Measurements from ENCODE around the gene PDIA6. TPM values are rescaled to one million over a fixed set of nuclear protein-coding genes. Genes with fewer than 3 reads are reported as not detected.

PDIA6 gene
- total RNA-seq, 1 donor from 2014 or later, result 119 TPM

DNA sequence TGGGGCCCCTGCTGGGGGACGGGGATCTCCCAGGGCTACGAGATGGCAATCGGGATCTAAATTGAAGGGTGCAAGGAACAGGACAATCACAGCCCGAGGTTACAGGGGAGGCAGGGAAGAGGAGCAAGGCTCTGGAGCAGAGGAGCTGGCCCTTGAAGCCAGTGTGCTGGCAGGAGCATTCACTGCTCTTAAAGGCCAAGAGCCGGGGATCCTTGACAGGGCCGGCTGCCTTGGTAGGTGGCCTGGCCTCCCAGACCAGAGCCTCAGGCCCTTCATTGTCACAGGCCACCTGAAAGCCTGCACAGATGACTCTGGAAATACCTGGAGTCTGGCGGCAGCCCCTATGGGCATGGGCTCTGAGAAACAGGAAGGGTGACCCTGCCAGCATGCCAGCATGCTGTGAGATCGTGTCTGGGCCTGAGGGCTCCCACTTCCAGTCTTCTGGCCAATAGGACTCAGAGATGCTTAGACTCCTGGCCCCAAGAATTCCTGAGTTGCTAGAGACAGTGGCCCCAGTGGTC is 38.7 kb downstream of the PDIA6 start:
- DNase-seq (no peak), ATAC-seq (peak; percentile 20)
- intact Hi-C loops (cut with micrococcal nuclease), result no loop called here

DNA sequence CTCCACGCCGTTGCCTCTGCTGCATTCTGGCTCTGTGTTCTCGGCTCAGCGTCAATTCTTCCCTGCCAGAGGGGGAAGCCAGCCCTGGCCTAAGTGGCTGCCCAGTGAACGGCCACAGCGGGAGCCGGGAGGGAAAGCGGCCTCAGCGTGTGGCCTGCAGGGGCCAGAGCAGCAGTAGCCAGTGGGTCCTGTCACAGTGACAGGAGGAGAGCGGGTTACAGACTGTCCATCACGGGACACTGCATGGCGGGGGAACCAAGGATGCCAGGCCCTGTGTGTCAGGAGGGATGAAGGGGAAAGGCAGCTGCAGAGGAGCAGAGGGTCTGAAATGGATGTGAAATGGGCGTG is 39.7 kb downstream of the PDIA6 start:
- no peak for DNase-seq
- intact Hi-C loops (cut with micrococcal nuclease), result no loop called here
- ATAC-seq, result no peak

DNA sequence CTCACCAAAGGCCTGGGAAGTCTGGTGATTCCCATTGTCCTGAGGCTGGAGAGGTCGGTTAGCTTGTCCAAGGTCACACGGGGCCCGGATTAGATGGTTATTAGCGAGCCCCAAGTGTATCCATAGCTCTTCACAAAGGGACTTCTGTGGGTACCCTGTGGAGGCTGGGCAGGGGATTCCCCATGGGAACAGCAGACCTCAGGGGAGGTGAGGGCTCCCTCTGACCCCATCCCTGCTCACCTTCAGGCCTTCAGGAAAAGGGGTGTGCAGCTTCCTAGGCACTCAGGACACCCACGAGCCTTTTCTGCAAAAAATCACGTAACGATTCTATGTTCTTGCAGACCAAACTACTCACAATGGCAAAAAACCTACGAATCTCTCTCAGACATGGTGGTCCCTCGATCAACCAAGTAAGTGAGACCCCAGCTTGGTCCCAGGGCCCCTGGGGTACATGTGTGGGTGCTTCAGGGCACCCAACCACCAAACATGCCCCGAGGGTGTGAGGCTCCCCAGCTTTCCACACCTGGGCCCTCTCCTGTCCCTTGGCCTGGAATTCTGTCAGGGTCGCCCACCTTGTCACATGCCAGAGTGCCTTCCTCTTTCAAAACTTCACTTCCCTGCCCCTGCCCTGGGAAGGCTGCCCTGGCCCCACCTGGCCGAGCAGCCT is 40.3 kb downstream of the PDIA6 start:
- ATAC-seq (no peak), DNase-seq (no peak)
- intact Hi-C loops (cut with micrococcal nuclease), result no loop called here

DNA sequence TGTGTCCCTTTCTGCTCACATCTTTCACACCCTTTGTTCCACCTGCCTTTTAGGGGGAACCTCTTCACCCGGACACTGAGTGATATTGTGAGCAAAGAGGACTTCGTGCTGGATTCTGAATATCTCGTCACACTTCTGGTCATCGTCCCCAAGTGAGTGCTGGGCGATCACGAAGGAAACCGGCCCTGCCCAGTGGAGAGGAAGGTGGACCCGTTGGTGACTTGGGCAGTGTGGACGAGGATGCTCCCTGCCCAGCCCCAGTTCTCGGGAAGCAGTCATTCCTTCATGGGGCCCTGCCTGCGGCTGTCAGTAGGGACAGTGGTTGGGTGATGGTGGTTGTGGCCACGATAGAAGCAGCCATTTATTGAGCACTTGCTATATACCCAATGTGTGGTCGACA is 40.8 kb downstream of the PDIA6 start:
- intact Hi-C loops (cut with micrococcal nuclease), result no loop called here
- no peak for ATAC-seq
- DNase-seq, result no peak

DNA sequence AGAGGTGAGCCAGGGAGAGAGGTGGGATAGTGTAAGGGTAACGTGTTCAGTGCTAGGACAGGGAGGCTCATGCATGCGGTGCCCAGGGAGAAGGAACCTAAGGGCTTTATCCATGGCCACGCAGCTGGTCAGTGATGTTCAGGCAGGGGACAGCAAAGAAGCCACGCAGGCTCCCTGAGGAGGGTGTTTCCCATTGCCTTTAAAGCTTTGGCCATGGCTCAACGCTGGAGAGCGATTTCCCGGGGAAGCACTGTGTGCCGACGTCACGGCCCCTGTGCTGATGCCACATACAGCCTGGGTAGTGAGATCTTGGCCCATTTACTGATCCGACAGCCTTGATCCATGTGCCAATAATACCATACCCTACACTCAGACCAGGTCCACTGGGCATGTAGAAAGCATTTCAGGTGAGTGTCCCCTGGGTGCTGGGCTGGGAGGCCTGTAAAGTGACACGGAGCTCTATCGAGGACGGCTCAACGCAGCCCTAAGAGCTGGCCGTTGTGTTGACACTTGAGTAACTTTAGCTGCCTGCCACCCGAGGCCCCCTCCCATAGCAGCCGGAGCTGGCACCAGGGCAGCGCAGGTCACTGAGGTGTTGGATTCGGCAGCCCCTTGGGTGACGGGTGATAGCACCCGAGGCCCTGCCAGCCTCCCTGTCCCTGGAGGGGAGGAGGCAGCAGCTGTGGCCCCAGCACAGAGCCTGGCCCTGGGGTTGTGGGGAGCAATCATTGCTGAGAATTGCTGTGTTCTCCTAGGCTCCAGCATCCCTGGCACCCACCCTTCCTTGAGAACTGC is 41.4 kb downstream of the PDIA6 start:
- ATAC-seq (no peak), DNase-seq (no peak)
- intact Hi-C loops (cut with micrococcal nuclease), result no loop called here

DNA sequence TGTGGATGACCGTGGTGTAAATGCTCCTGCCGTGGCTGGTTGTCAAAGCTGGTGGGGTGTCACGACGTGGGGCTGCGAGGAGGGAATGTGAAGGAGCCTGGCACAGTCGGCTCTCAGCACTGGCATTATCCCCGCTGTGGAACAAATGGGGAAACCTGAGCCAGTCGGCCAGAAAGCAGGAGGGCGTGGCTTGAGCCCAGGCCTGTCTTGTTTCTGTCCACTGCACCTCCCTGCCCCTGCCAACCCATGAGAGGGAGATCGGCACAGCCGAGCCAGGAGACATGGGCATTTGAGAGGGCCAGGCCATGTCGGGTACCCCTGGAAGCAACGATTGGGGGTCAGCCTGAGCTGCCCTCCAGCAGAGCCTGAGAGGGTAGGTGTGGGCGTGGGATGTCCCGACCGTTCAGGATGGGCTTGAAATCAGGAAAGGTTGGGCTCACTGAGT is 44.5 kb downstream of the PDIA6 start:
- ATAC-seq, result peak; percentile 87
- DNase-seq, result peak; percentile 75
- intact Hi-C loops (cut with micrococcal nuclease), result no loop called here

DNA sequence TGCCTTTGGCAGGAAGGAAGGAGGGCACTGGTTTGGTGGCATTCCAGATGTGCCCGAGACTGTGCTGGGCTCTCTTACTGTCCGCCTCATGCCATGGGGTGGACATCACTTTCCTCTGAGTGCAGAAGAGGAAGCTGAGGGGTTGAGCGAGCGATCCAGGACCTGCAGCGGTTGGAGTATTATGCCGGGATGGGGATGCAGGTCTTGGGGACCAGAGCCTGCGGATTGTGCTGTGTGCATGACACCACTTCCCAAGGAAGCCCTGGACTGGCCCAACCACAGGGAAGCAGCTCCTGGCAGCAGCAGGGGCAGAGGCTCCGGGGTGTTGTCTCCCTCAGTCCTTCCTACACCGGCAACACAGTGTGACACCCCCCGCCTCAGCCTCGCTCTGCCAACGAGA is 46.7 kb downstream of the PDIA6 start:
- intact Hi-C loops (cut with micrococcal nuclease), result no loop called here
- DNase-seq (no peak), ATAC-seq (no peak)

DNA sequence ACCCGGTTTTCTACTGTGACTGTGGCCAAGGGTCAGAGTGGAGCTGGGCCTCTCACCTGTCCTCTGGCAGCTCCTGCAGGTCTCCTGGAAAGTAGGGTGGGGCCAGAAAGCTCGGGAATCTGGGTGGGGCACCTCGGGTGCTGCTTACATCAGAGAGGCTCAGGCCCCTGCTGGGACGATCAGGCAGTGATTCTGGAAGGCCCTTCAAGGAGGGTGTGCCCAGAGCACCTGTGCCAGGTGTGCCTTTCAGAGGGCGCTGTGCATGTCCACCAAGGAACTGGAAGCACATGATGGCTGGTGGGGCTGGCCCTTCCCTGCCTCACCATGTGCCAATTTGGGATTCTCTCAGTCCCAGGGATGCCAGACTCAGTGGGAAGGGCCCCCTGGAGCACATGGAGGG is 47.1 kb downstream of the PDIA6 start:
- DNase-seq, result no peak
- ATAC-seq, result no peak
- intact Hi-C loops (cut with micrococcal nuclease), result no loop called here

DNA sequence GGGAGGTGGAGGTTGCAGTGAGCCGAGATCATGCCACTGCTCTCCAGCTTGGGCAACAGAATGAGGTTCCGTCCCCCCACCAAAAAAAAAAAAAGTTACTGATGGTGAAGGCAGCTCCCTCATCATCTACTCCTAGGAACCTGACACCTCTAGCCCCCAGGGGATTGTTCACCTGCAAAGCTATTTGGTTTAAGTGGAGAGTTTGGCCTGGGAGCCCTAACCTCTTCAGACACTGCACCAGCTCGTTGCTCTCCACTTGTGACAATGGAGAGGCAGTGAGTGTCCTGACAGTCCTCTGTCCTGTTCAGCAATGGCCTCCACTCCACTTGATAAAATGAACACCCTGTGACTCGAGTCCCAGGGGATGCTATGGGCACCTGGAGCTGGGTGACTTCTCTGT is 47.7 kb downstream of the PDIA6 start:
- DNase-seq, result no peak
- intact Hi-C loops (cut with micrococcal nuclease), result no loop called here
- no peak for ATAC-seq

DNA sequence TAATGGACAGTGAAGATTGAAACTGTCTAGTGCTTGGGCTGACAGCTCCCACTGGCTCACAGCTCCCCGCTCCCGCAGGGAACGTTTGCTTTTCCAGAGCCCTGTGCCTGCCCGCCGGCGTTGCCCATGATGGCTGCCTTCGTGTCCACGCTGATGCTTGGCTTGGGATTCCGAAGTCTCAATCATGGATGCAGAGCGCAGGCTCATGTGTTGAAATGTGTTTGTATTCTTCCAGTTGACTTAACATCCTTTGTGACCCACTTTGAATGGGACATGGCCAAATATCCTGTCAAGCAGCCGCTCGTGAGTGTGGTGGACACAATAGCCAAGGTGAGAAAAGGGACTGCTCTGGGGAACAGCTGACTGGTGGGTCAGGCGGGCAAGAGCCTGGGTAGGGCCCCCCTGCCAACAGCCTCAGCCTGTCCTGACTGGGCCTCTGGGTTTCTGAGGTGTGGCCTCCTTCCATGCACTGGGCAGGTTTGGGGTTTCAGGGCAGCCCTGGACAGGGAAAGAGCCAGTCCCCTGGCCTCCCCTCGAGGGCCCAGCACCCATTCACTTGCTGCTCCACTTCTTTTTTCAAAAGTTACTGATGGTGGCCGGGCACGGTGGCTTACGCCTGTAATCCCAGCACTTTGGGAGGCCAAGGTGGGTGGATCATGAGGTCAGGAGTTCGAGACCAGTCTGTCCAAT is 48.3 kb downstream of the PDIA6 start:
- DNase-seq, result no peak
- no peak for ATAC-seq
- intact Hi-C loops (cut with micrococcal nuclease), result no loop called here

DNA sequence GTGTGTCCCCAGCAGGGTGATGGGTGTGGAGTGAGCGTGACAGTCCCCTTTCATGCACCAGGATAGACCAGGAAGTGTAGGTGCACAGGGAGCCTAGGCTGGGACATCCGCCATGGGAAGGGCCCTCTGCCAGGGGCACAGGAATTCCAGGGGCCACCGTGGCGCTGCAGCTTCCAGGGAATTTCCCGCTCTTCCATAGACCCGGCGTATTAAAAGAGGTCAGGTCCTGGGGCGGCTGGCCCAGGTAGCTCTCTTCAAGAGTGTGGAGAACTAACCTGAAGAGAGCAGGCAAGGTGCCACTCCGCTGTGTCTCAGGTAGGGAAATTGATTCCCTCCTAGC is 49.2 kb downstream of the PDIA6 start:
- intact Hi-C loops (cut with micrococcal nuclease), result no loop called here
- DNase-seq (no peak), ATAC-seq (no peak)

DNA sequence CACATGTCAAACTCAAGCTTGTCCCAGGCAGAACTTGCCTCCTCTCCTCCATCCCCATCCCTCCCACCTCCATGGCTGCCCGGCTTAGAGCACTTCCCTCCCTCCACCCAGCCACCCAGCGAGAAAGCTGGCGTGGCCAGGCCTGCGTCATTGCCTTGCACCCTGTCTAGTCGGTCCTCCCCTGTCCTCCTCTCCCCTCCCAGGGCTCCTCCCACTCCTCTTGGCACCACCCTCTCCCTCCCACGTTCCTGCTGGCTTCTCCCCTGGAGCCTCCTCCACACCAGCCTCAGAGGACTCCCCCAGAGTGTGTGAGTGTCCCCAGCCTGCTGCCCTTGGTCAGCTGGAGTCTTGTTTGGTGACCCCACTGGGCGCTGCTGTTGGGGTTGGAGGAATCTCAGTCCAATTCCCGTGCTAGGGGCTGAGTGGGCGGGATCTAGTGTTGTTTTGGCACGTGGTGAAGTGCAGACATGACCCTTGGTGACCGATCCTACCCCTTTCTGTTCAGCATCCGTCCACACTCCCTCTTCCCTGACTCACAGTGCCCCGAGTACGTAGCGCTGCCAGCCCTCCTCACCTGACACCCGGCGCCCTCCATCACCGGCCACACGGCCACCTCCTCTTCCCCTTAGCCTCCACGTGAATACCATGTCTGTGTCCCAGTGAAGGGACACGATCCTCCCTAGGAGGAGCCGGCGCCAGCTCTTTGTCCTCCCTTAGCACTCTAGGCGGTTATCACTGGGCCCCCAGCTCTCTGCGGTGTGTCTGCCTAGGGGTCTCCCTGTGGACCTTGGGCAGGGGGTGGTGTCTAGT is 49.7 kb downstream of the PDIA6 start:
- intact Hi-C loops (cut with micrococcal nuclease), result no loop called here
- DNase-seq (peak; percentile 56), ATAC-seq (peak; percentile 83)

DNA sequence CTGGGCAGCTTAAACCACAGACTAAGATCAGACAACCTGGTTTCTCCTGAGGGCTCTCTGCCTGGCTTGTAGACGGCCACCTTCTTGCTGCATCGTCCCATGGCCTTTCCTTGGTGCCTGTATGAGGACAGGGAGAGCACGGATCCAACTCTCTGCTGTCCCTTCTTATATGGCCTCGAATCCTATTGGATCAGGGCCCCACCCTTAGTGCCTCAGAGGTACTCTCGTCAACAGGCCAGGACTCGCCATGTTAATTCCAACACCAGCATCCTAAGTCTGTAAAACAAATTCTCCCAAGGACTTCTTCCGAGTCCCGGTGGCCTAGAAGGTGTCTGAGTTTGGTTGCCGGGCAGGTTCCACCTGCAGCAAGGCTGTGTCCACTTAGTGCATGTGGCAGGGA is 51.0 kb downstream of the PDIA6 start:
- intact Hi-C loops (cut with micrococcal nuclease), result no loop called here
- no peak for ATAC-seq
- no peak for DNase-seq

DNA sequence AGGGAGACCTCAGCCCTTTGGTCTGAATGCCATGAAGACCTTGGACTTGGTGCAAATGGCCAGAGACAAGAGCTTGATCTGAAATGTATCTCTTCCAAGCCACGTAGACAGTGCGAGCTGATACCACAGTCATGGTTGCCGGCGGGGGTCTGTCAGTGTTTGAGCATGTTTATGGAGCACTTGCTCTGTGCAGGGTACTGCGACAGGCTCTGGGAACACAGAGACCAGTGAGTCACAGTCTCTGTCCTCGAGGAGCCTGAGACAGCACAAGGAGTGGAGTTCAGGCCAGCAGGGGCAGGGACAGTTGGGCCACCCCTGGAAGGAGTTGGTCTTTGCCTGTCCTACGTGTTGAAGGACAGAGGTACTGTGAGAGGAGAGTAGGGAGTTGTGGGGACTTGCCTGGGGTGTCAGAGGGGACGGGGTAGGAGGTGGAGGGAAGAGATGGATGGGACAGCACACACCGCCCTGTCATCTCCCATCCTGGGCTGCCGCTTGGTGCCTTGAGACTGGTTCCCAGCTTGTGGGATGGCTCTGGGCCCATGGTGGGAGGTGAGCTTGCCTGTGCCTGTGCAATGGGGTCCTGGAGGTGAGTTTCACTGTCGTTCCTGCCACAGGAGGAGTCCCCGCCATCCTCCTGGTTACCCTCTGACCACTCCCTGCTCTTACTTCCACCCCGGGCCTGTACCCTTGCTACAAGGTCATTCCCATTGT is 51.6 kb downstream of the PDIA6 start:
- ATAC-seq (no peak), DNase-seq (no peak)
- intact Hi-C loops (cut with micrococcal nuclease), result no loop called here

DNA sequence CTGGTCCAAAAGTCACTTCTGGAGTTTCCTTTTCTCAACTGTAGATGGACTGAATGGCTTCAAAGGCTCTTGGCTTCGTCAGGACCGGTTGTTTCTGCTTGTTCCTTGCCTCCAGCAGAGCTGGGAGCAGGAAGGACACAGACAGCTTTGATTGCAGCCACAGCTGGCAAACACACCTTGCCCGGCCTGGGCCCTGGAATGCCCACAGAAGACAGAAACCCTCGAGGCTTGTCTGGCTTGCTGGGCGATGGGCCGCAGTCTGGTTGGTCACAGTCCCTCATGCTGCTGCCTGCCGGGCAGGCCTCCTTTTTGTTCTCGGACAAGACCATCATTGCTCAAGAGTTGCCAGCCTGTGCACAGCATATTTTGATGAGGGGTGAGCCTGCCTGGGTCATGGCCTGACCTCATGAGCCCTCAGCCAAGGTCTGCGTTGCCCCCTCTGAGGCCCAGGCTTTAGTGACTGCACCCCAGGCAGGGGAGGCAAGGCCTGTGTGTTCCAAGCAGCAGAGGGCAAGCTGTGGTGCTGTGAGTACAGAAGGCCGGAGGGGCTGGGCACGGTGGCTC is 53.4 kb downstream of the PDIA6 start:
- no peak for DNase-seq
- ATAC-seq, result no peak
- intact Hi-C loops (cut with micrococcal nuclease), result no loop called here

DNA sequence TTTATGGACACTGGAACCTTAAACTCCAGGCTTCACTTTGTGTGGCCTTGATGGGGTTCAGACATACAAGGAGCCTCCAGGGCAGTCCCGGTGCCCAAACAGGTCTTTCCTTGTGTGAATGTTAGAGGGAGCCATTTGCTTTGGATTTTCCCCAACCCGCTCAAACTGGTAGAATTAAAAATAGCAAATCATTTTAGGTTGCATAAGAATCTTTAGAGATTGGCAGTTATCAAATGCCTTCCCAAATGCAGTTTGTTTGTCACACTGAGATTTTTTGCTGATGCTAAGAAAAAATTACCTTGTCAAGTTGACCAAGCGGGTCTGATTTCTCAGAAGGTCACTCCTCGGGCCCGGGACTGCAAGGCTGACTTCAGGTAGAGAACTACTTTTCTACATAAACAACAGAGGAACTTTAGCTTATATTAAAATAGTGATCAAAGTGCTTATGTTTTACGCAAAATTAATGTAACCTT is 54.7 kb downstream of the PDIA6 start:
- DNase-seq (no peak), ATAC-seq (no peak)
- intact Hi-C loops (cut with micrococcal nuclease), result no loop called here

DNA sequence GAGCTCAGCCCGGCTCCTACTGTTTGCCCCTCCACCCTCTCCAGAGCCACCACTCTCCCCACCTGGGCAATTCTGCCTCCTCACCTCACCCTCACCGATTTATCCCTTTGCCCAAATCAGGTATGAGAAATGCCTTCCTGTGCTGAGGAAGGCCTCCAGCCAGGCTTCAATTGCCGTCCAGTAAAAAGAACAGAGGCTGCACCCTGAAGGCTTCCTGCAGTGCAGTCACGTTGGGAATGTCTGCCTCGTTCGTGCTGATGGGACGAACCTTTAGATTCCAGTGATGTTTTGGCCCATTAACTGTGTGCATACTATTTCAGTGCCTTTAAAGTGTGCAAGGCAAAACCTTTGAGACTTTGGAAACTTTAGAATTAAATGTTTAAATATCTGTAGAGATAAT is 57.0 kb downstream of the PDIA6 start:
- intact Hi-C loops (cut with micrococcal nuclease), result no loop called here
- ATAC-seq, result no peak
- no peak for DNase-seq

DNA sequence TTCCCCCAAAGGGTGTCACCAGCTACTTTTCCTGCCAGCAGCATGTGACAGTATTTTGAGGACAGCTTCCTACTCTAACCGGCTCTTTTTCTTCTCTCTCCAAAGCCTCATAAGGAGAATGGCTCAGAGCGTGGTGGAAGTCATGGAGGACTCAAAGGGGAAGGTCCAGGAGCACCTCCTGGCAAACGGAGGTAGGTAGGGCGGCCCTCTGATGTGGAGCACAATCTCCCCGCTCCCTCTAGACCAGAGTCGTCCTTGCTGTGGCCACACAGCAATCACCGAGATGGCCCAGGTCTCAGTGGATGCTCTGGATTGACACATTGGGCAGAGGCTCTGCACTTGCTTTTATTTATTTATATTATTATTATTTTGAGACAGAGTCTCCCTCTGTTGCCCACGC is 58.7 kb downstream of the PDIA6 start:
- intact Hi-C loops (cut with micrococcal nuclease), result no loop called here
- no peak for ATAC-seq
- DNase-seq, result no peak

DNA sequence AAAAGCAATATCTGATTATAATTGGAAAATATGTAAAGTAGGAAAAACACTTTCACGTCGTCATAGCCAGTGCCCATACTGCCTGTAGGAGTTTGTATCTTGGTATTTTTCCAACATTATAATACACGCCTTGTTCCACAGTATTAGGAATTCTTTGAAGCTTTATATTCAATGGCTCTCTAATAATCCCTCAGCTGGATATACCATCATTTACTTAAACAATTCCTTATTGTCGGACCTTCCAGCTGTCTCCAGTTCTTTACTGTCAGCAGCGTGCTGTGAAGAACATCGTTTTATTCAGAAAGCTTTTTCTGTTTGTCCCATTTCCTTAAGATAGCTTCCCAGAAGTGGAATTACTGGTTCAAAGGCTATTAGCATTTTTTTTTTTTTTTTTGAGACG is 59.4 kb downstream of the PDIA6 start:
- ATAC-seq (no peak), DNase-seq (no peak)
- intact Hi-C loops (cut with micrococcal nuclease), result no loop called here

Data from left ventricle myocardium superior (tissue), 1 donor.